Transverse colon (tissue), 4 donors: ENCODE results near the gene DEFB123. TPM values are rescaled to one million over a fixed set of nuclear protein-coding genes. Genes with fewer than 3 reads are reported as not detected.

Experiments used
- DNase-seq: peaks from one replicate; pipeline ENCODE4 v3.0.0-alpha.2; 2019
- H3K27ac ChIP-seq, 4 donors: fragments of 200-600 bp; sonication (generic); 2 replicates each; pipeline ENCODE4 v1.5.1; 2016 to 2018; ENCODE audit warnings: inconsistent platforms in 4 of 4
- H3K27me3 ChIP-seq: fragments of 200-600 bp; sonication (generic); 2 replicates; pipeline ENCODE4 v1.5.1; 2017; ENCODE audit warnings: inconsistent platforms
- H3K36me3 ChIP-seq, 4 donors: fragments of 200-600 bp; sonication (generic); 2 replicates each; pipeline ENCODE4 v1.5.1; 2017 to 2019; ENCODE audit warnings: inconsistent platforms in 4 of 4
- H3K4me1 ChIP-seq, 4 donors: fragments of 200-600 bp; sonication (generic); 2 replicates each; pipeline ENCODE4 v1.5.1; 2017 to 2020; ENCODE audit warnings: inconsistent platforms in 4 of 4
- H3K4me3 ChIP-seq, 4 donors: fragments of 200-600 bp; sonication (generic); 1 replicate in 1 of 4; 2 replicates in 3 of 4; pipeline versions ENCODE4 v1.5.1 to v1.6.1; 2017 to 2019; ENCODE audit warnings: inconsistent platforms in 4 of 4
- H3K9me3 ChIP-seq, 2 donors: fragments of 200-600 bp; sonication (generic); 2 replicates each; pipeline ENCODE4 v1.5.1; 2017 to 2019; ENCODE audit warnings: inconsistent platforms in 2 of 2
- EP300 ChIP-seq: sonication (generic); formaldehyde crosslinking; IDR thresholded peaks from one replicate; pipeline ENCODE4 v1.6.1; 2017; ENCODE audit warnings: antibody characterized with exemption, low read depth
- POLR2A ChIP-seq: fragments of 450-650 bp; IDR thresholded peaks from one replicate; pipeline ENCODE4 v1.6.1; 2016; ENCODE audit warnings: antibody characterized with exemption, mild to moderate bottlenecking, moderate library complexity
- POLR2AphosphoS5 ChIP-seq, 3 donors: sonication (generic); formaldehyde crosslinking; IDR thresholded peaks; one replicate each; pipeline ENCODE4 v1.6.1; 2016; ENCODE audit warnings: antibody characterized with exemption in 3 of 3
- WGBS, 2 donors: methylation state at CpG; one replicate each; pipeline ENCODE4 v1.1.5; 2018; ENCODE audit warnings: low coverage in 1 of 2; 5-methylcytosine and 5-hydroxymethylcytosine counted together
- in situ Hi-C, 4 donors: fragments of 200-750 bp; cut with MboI; loops; one replicate each; pipeline versions ENCODE4 v1.15.0 to v1.15.1; 2017; ENCODE audit warnings: low sequenced_read_pairs in 3 of 4, low pct_ligation_motif_present in 1 of 4, low pct_unique_long_range_greater_than_20kb in 1 of 4
- intact Hi-C: fragments of 100-400 bp; cut with DNase I; formaldehyde crosslinking; loops from one replicate; pipeline ENCODE4 v1.15.1; 2023; ENCODE audit warnings: low total_unique reads
- total RNA-seq, 4 donors: library from RNA; depleted of rRNA; stranded (reverse); fragments of >200 nt; gene quantifications; one replicate each; pipeline ENCODE4 v1.1.0, GENCODE V29; 2016
- TF ChIP-seq, protein P1 (sequence below), 5 experiments: fragments of 200-600 bp in 3 of 5; fragments of 450-650 bp in 2 of 5; sonication (generic) in 3 of 5; IDR thresholded peaks; 1 replicate in 2 of 5; 2 replicates in 3 of 5; pipeline ENCODE4 v1.5.1; 2016 to 2017; ENCODE audit warnings: antibody characterized with exemption in 5 of 5, inconsistent platforms in 3 of 5, mild to moderate bottlenecking in 2 of 5, moderate library complexity in 1 of 5

The DEFB123 gene
- total RNA-seq, 4 donors from 2014 or later: not detected

DNA sequence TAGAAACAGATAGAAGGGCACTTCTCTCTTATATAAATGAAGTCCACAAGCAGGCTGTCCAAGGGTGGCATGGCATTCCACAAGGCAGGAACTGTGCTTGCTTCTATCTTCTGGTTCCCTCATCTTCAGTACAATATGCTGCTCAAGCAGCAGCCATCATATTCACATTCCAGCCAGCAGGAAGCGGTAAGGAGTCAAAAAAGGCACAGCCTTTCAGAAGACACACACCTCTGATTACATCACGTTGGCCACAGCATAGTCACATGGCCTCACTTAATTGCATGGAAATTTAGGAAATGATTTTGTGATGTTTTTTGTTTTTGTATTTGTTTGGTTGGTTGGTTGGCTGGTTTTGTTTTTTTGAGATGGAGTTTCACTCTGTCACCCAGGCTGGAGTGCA lies 53.7 kb downstream of the DEFB123 start:
- 56 to 58% methylated on average over 2 of the region's 2 CpGs for WGBS, 2 donors
- no peaks in the 10 kb centered on the region for H3K9me3 ChIP-seq
- in situ Hi-C loops (no loop called here), intact Hi-C loops (no loop called here)
- TF ChIP-seq POLR2AphosphoS5 (IDR thresholded peaks at IDR 0.05): no peak
- TF ChIP-seq, protein P1, sequence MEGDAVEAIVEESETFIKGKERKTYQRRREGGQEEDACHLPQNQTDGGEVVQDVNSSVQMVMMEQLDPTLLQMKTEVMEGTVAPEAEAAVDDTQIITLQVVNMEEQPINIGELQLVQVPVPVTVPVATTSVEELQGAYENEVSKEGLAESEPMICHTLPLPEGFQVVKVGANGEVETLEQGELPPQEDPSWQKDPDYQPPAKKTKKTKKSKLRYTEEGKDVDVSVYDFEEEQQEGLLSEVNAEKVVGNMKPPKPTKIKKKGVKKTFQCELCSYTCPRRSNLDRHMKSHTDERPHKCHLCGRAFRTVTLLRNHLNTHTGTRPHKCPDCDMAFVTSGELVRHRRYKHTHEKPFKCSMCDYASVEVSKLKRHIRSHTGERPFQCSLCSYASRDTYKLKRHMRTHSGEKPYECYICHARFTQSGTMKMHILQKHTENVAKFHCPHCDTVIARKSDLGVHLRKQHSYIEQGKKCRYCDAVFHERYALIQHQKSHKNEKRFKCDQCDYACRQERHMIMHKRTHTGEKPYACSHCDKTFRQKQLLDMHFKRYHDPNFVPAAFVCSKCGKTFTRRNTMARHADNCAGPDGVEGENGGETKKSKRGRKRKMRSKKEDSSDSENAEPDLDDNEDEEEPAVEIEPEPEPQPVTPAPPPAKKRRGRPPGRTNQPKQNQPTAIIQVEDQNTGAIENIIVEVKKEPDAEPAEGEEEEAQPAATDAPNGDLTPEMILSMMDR (IDR thresholded peaks at IDR 0.05): no peak
- no peak for TF ChIP-seq EP300
- TF ChIP-seq POLR2A: no peak
- H3K36me3 ChIP-seq: no peaks in the 10 kb centered on the region
- H3K27me3 ChIP-seq: no peaks in the 10 kb centered on the region
- H3K4me1 ChIP-seq: peaks cover 0 to 8% (median 0%) of the 10 kb centered on the region in 4 donors
- no peak overlapping the region for H3K27ac ChIP-seq
- no peak for DNase-seq
- H3K4me3 ChIP-seq: no peak overlapping the region

DNA sequence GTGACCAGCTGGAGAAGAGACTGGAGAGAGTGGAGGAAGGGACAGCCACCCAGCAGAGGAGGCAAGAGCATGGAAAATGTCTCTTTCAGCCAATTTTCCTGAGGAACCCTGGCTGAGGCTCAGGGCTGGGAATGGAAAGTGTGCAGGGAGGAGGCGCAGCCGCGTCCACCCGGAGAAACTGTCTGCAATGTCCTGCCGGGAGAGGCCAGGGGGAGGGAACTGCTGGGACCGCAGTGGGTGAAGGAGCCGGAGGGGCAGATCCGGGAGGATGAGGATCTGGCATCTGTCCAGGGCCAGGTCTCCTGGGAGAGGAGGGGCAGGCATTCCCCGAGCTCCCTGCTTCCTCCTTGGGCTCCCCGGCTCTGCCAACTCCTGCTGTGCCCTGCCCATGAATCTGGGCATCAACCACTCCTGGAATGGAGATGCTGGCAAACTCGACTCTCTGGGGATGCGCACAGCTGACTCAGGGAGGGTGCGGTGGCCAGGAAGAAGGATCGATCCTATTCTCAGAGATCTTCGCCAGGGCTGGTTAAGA lies 56.4 kb downstream of the DEFB123 start:
- Histone ChIP-seq H3K4me3 (no peak overlapping the region), H3K9me3 (no peaks in the 10 kb centered on the region), H3K36me3 (no peaks in the 10 kb centered on the region), H3K27ac (peak overlapping the region; percentile 45 to 66 (median 55)), H3K4me1 (peaks cover 0 to 8% (median 0%) of the 10 kb centered on the region in 4 donors), H3K27me3 (no peaks in the 10 kb centered on the region)
- 36% methylated on average over 15 of the region's 15 CpGs; no CpG with 5 or more reads in 1 of the 2 donors for WGBS, 2 donors
- in situ Hi-C loops: no loop called here
- peak; percentile 22 for DNase-seq
- TF ChIP-seq, protein P1 (IDR thresholded peaks at IDR 0.05): no peak
- TF ChIP-seq POLR2AphosphoS5 (IDR thresholded peaks at IDR 0.05) (no peak), EP300 (no peak), POLR2A (no peak)
- intact Hi-C loops: no loop called here

DNA sequence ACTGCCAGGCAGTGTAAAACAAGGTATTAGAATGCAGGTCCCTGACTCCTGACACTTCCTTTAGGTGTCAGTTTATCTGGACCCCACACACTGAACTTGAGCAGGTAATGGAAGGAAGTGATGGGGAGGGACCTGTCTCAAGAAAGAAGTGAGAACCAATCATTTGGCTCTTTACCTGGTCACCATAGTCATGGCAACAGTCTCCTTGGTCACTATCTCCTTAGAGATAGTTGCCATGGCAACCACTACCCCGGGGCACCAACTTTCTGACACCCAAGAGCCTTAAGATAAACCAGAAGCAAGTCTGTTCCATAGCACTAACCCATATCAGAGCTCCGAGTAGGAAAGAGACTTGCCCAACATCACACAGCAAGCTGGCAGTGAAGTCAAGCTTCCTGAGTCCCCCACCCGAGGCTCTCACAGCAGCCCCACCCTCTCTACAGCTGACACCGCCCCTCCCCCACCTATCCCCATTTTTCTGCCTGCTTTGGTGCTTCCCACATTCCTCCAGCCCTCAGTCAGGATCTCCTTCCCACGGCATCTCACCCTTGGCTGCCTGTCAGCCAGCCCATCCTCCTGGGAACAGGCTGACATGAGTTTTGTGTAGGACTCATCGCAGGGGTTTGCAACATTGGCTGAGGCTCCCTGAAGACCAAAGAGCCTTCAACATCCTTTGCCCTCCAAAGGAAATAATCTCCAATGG lies 57.6 kb downstream of the DEFB123 start:
- intact Hi-C loops (no loop called here), in situ Hi-C loops (no loop called here)
- H3K4me1 ChIP-seq: peaks cover 0 to 8% (median under 1%) of the 10 kb centered on the region in 4 donors
- H3K9me3 ChIP-seq: no peaks in the 10 kb centered on the region
- DNase-seq: no peak
- no peak overlapping the region for H3K4me3 ChIP-seq
- peak overlapping the region in 2 of 4 donors; percentile 49 to 66 for H3K27ac ChIP-seq
- 38% methylated on average over 6 of the region's 6 CpGs; no CpG with 5 or more reads in 1 of the 2 donors for WGBS, 2 donors
- no peaks in the 10 kb centered on the region for H3K27me3 ChIP-seq
- TF ChIP-seq EP300 (no peak), POLR2AphosphoS5 (IDR thresholded peaks at IDR 0.05) (no peak), POLR2A (no peak)
- TF ChIP-seq, protein P1 (IDR thresholded peaks at IDR 0.05): no peak
- H3K36me3 ChIP-seq: no peaks in the 10 kb centered on the region

Other genes with a start within 250 kb of the DEFB123 start
- not detected for gene DEFB115, start 183.0 kb upstream of the DEFB123 start, total RNA-seq
- gene DEFB116, start 132.0 kb upstream of the DEFB123 start, total RNA-seq: not detected
- gene DEFB118, start 72.0 kb upstream of the DEFB123 start, total RNA-seq: not detected
- gene DEFB119, start 50.0 kb upstream of the DEFB123 start, total RNA-seq: not detected
- gene DEFB121, start 34.4 kb upstream of the DEFB123 start, total RNA-seq: not detected
- gene DEFB124, start 34.5 kb downstream of the DEFB123 start, total RNA-seq: not detected
- gene REM1, start 34.7 kb downstream of the DEFB123 start, total RNA-seq: 1 to 10 TPM in 2 of 4 donors, under 1 TPM in 1, not detected in 1; 0.80 to 1.8 (median 1.3) TPM
- gene HM13, start 73.8 kb downstream of the DEFB123 start, total RNA-seq: 10 to 100 TPM; 38.4 to 86.0 (median 63.4) TPM
- 1,000 to 10,000 TPM in 1 of 4 donors, 100 to 1,000 TPM in 3; 516 to 1,015 (median 933) TPM for gene ID1, start 164.7 kb downstream of the DEFB123 start, total RNA-seq
- not detected for gene COX4I2, start 197.3 kb downstream of the DEFB123 start, total RNA-seq